Heart left ventricle (tissue), 13 donors: Measurements from ENCODE around the gene HJV.

Source experiments
- CTCF ChIP-seq, 12 donors: fragments of 200-600 bp; sonication (generic) in 4 of 12; IDR thresholded peaks; one replicate each; pipeline versions ENCODE4 v1.5.0 to v1.8.0; 2018 to 2022; ENCODE audit warnings: antibody characterized with exemption in 12 of 12, mild to moderate bottlenecking in 5 of 12
- POLR2A ChIP-seq, 2 donors: fragments of 450-650 bp; IDR thresholded peaks; one replicate each; pipeline ENCODE4 v1.6.1; 2017; ENCODE audit warnings: antibody characterized with exemption in 2 of 2, mild to moderate bottlenecking in 2 of 2, moderate library complexity in 2 of 2
- donor health status: ischemic (EF 13 %, LVEDD 7.1; RV severe dilation, severe dysfunction).
- donor health status: DM: no; HTN: yes; CAD: no.
- donor health status: DM: no; HTN: no; CAD: no.
- donor health status: ischemic (EF 25% LVEDD 6.9; RV normal size, moderate dysfunction).
- donor health status: ischemic (EF 25% LVEDD 5.7; RV mildly dilated, moderate dysfunction).
- donor health status: ischemic (EF 35%, LVEDD 5.7; RV mildly dilated, moderate dysfunction).
- donor health status: nonischemic (EF 11% LVEDD 7.7; RV severe dilation, severe dysfunction).
- donor health status: DM: yes; HTN: yes; CAD: no.
- donor health status: PGD.
- donor health status: ischemic (EF 29% LVEDD 5.4; RV normal size, mild dysfunction).
- donor health status: nonischemic (EF 23%, LVEDD 6.1; RV moderate dilation, normal function).

- TF ChIP-seq CTCF (IDR thresholded peaks at IDR 0.05) (no peak), POLR2A (IDR thresholded peaks at IDR 0.05) (no peak)
These were observed 29.9 kb upstream of the HJV start for GRCh38 chr1:146051452-146051851.
